ENCODE measurements around the gene ATRNL1. TPM values are rescaled to one million over a fixed set of nuclear protein-coding genes. Genes with fewer than 3 reads are reported as not detected.
"Not testable (repeated sequence)": the region's sequence is repeated elsewhere in the genome, so short reads cannot be mapped to it uniquely, and the experiment has no call there.

The ATRNL1 gene
- total RNA-seq, 1 experiment from 2014 or later, result 28.7 TPM

DNA sequence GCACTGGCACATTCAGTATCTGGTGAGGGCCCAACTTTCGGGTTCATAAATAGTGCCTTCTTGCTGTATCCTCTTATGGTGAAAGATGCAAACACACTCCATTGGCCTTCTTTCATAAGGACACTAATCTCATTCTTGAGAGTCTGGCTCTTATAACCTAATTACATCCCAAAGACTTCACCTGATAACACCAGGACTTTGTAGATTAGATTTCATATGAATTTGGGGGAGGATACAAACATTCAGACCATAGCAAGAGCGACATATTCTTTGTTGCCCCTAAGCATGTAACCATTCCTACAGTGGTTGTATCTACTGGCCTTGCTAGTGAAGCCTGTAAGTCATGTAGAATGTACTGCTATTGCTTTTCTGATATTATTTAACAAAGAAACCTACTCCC is 654.6 kb downstream of the ATRNL1 start (continued):
- TF ChIP-seq, protein P1, sequence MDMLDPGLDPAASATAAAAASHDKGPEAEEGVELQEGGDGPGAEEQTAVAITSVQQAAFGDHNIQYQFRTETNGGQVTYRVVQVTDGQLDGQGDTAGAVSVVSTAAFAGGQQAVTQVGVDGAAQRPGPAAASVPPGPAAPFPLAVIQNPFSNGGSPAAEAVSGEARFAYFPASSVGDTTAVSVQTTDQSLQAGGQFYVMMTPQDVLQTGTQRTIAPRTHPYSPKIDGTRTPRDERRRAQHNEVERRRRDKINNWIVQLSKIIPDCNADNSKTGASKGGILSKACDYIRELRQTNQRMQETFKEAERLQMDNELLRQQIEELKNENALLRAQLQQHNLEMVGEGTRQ (CRISPR knock-in tag; IDR thresholded peaks at IDR 0.05), result no peak
- TF ChIP-seq, protein P2, sequence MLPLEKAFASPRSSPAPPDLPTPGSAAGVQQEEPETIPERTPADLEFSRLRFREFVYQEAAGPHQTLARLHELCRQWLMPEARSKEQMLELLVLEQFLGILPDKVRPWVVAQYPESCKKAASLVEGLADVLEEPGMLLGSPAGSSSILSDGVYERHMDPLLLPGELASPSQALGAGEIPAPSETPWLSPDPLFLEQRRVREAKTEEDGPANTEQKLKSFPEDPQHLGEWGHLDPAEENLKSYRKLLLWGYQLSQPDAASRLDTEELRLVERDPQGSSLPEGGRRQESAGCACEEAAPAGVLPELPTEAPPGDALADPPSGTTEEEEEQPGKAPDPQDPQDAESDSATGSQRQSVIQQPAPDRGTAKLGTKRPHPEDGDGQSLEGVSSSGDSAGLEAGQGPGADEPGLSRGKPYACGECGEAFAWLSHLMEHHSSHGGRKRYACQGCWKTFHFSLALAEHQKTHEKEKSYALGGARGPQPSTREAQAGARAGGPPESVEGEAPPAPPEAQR (CRISPR knock-in tag; IDR thresholded peaks at IDR 0.05), result no peak
- TF ChIP-seq NR3C1 (CRISPR knock-in tag; conservative IDR thresholded peaks at IDR 0.05; ENCODE audit: low read depth) (no peak), GTF2I (CRISPR knock-in tag; conservative IDR thresholded peaks at IDR 0.05) (no peak), NFYB (CRISPR knock-in tag; conservative IDR thresholded peaks at IDR 0.05; ENCODE audit: low read depth) (no peak), MXD4 (CRISPR knock-in tag; IDR thresholded peaks at IDR 0.05; ENCODE audit: borderline replicate concordance) (no peak), SOX15 (CRISPR knock-in tag; IDR thresholded peaks at IDR 0.05) (no peak), KAT7 (CRISPR knock-in tag; IDR thresholded peaks at IDR 0.05; ENCODE audit: borderline replicate concordance) (no peak), TEAD4 (CRISPR knock-in tag; IDR thresholded peaks at IDR 0.05) (no peak), SMAD3 (CRISPR knock-in tag; IDR thresholded peaks at IDR 0.05; ENCODE audit: borderline replicate concordance) (no peak)

DNA sequence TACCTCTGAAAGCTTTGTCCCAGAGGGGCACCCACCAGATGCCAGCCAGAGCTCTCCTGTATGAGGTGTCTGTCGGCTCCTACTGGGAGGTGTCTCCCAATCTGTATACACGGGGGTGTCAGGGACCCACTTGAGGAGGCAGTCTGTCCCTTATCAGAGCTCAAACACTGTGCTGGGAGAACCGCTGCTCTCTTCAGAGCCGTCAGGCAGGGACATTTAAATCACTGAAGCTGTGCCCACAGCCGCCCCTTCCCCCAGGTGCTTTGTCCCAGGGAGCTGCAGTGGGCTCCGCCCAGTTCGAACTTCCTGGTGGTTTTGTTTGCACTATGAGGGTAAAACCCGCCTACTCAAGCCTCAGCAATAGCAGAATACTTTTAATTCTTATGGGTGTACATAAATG is 665.3 kb downstream of the ATRNL1 start:
- peaks cover 23% of the 10 kb centered on the region for H3K4me1 Mint-ChIP-seq
- DNase-seq (ENCODE audit: low spot score) (peak; percentile 68), ATAC-seq (peak; percentile 97)
- H3K36me3 Mint-ChIP-seq; H3K27me3 Mint-ChIP-seq (ENCODE audit: low read depth); H3K4me3 Mint-ChIP-seq; POLR2A ChIA-PET; CTCF ChIA-PET; H3K27ac Mint-ChIP-seq: not testable (repeated sequence)
- peaks cover 20% of the 10 kb centered on the region for H3K9me3 Mint-ChIP-seq

DNA sequence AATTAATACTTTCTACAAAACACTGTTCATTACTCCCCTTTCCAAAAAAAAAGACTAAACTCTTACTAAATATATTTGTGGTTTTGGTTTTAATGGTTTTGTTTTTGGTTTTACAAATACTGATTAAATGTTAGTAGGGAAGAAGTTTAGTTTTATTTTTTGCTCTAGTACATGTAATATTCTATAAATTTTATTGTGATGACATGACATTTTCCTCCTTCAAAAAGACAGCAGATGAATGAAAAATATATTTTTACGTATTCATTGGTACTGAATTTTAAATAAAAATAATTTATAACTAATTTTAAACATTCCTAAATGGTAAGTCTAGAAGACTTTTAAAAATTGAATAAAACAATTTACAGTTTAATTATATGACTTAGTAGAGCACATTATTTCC is 667.0 kb downstream of the ATRNL1 start:
- ATAC-seq (no peak), DNase-seq (ENCODE audit: low spot score) (no peak)
- POLR2A ChIA-PET, result interaction anchor here (0.6 kb wide), 1 partner anchor 485 kb away, joined by 3 read pairs; no protein-coding TSS in a partner anchor
- Mint-ChIP-seq H3K36me3 (no peaks in the 10 kb centered on the region; the same call in 1 of the 2 replicates), H3K9me3 (peaks cover 16% of the 10 kb centered on the region), H3K27ac (no peak overlapping the region), H3K4me1 (peaks cover 23% of the 10 kb centered on the region), H3K4me3 (no peak overlapping the region), H3K27me3 (ENCODE audit: low read depth) (no peaks in the 10 kb centered on the region)
- CTCF ChIA-PET, result interaction anchor here (0.8 kb wide), 1 partner anchor 40 kb away, joined by 3 read pairs; no protein-coding TSS in a partner anchor
- TF ChIP-seq ZNF396 (CRISPR knock-in tag; IDR thresholded peaks at IDR 0.05; ENCODE audit: borderline replicate concordance) (no peak), TCF7 (CRISPR knock-in tag; IDR thresholded peaks at IDR 0.05; ENCODE audit: low read depth) (no peak), SMAD4 (CRISPR knock-in tag; IDR thresholded peaks at IDR 0.05) (no peak), ESRRA (CRISPR knock-in tag; IDR thresholded peaks at IDR 0.05; ENCODE audit: borderline replicate concordance) (no peak), NFATC4 (CRISPR knock-in tag; IDR thresholded peaks at IDR 0.05) (no peak), RELA (CRISPR knock-in tag; IDR thresholded peaks at IDR 0.05; ENCODE audit: borderline replicate concordance) (no peak)
- TF ChIP-seq, protein P3, sequence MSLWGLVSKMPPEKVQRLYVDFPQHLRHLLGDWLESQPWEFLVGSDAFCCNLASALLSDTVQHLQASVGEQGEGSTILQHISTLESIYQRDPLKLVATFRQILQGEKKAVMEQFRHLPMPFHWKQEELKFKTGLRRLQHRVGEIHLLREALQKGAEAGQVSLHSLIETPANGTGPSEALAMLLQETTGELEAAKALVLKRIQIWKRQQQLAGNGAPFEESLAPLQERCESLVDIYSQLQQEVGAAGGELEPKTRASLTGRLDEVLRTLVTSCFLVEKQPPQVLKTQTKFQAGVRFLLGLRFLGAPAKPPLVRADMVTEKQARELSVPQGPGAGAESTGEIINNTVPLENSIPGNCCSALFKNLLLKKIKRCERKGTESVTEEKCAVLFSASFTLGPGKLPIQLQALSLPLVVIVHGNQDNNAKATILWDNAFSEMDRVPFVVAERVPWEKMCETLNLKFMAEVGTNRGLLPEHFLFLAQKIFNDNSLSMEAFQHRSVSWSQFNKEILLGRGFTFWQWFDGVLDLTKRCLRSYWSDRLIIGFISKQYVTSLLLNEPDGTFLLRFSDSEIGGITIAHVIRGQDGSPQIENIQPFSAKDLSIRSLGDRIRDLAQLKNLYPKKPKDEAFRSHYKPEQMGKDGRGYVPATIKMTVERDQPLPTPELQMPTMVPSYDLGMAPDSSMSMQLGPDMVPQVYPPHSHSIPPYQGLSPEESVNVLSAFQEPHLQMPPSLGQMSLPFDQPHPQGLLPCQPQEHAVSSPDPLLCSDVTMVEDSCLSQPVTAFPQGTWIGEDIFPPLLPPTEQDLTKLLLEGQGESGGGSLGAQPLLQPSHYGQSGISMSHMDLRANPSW (CRISPR knock-in tag; conservative IDR thresholded peaks at IDR 0.05; ENCODE audit: low read depth), result no peak
- TF ChIP-seq, protein P4, sequence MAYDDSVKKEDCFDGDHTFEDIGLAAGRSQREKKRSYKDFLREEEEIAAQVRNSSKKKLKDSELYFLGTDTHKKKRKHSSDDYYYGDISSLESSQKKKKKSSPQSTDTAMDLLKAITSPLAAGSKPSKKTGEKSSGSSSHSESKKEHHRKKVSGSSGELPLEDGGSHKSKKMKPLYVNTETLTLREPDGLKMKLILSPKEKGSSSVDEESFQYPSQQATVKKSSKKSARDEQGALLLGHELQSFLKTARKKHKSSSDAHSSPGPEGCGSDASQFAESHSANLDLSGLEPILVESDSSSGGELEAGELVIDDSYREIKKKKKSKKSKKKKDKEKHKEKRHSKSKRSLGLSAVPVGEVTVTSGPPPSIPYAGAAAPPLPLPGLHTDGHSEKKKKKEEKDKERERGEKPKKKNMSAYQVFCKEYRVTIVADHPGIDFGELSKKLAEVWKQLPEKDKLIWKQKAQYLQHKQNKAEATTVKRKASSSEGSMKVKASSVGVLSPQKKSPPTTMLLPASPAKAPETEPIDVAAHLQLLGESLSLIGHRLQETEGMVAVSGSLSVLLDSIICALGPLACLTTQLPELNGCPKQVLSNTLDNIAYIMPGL (CRISPR knock-in tag; IDR thresholded peaks at IDR 0.05), result no peak
- TF ChIP-seq, protein P5, sequence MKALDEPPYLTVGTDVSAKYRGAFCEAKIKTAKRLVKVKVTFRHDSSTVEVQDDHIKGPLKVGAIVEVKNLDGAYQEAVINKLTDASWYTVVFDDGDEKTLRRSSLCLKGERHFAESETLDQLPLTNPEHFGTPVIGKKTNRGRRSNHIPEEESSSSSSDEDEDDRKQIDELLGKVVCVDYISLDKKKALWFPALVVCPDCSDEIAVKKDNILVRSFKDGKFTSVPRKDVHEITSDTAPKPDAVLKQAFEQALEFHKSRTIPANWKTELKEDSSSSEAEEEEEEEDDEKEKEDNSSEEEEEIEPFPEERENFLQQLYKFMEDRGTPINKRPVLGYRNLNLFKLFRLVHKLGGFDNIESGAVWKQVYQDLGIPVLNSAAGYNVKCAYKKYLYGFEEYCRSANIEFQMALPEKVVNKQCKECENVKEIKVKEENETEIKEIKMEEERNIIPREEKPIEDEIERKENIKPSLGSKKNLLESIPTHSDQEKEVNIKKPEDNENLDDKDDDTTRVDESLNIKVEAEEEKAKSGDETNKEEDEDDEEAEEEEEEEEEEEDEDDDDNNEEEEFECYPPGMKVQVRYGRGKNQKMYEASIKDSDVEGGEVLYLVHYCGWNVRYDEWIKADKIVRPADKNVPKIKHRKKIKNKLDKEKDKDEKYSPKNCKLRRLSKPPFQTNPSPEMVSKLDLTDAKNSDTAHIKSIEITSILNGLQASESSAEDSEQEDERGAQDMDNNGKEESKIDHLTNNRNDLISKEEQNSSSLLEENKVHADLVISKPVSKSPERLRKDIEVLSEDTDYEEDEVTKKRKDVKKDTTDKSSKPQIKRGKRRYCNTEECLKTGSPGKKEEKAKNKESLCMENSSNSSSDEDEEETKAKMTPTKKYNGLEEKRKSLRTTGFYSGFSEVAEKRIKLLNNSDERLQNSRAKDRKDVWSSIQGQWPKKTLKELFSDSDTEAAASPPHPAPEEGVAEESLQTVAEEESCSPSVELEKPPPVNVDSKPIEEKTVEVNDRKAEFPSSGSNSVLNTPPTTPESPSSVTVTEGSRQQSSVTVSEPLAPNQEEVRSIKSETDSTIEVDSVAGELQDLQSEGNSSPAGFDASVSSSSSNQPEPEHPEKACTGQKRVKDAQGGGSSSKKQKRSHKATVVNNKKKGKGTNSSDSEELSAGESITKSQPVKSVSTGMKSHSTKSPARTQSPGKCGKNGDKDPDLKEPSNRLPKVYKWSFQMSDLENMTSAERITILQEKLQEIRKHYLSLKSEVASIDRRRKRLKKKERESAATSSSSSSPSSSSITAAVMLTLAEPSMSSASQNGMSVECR (CRISPR knock-in tag; IDR thresholded peaks at IDR 0.05; ENCODE audit: borderline replicate concordance), result no peak
